IMR-90 (cell line): ENCODE measurements around the gene COPZ1. TPM values are rescaled to one million over a fixed set of nuclear protein-coding genes. Genes with fewer than 3 reads are reported as not detected.

Experiments
- ATAC-seq: fragments of 200-7000 bp; cut with Tn5 transposase; 2 replicates; pipeline ENCODE4 v1.9.1; 2020; ENCODE audit warnings: low read depth, mild to moderate bottlenecking, moderate library complexity
- BruUV-seq: library from RNA; stranded (reverse); fragments of 400-500 nt; replicated peaks from 2 replicates; lab custom pipeline; 2021; lab: Mats Ljungman, UMichigan
- CTCF ChIA-PET: fragments of 300-600 bp; formaldehyde crosslinking; extraction: SDS; loops from one replicate; lab custom pipeline; 2021; ENCODE audit warnings: antibody characterized with exemption; lab: Yijun Ruan, JAX
- POLR2A ChIA-PET: fragments of 300-600 bp; sonication (Branson Sonifier 250); formaldehyde crosslinking; loops from one replicate; lab custom pipeline; 2022; ENCODE audit warnings: antibody characterized with exemption; ENCODE audit not compliant: unreplicated experiment; lab: Charles Lee
- DNase-seq: peaks from one replicate; pipeline ENCODE4 v3.0.0; 2013
- H2AFZ ChIP-seq: replicated peaks from 2 replicates; pipeline ENCODE3; 2013; ENCODE audit warnings: low read length, mild to moderate bottlenecking; ENCODE audit not compliant: poor library complexity
- H2AK5ac ChIP-seq: 2 replicates; pipeline ENCODE4 v1.6.1; 2013; ENCODE audit warnings: low read depth, low read length, inconsistent platforms
- H2AK9ac ChIP-seq: replicated peaks from 2 replicates; pipeline ENCODE3; 2013; ENCODE audit warnings: mild to moderate bottlenecking, low read depth, low read length, moderate library complexity; ENCODE audit not compliant: poor library complexity
- H2BK120ac ChIP-seq: 2 replicates; pipeline ENCODE4 v1.6.1; 2013; ENCODE audit warnings: low read depth, low read length, inconsistent platforms
- H2BK15ac ChIP-seq: 3 replicates; pipeline ENCODE4 v1.6.1; 2013; ENCODE audit warnings: low read depth, low read length, inconsistent platforms
- H2BK20ac ChIP-seq: 2 replicates; pipeline ENCODE4 v1.6.1; 2013; ENCODE audit warnings: low read depth, mild to moderate bottlenecking, inconsistent platforms, low read length, moderate library complexity
- H2BK5ac ChIP-seq: 2 replicates; pipeline ENCODE4 v1.6.1; 2013; ENCODE audit warnings: mild to moderate bottlenecking, low read depth, low read length, inconsistent platforms; ENCODE audit not compliant: poor library complexity, severe bottlenecking
- H3K14ac ChIP-seq: replicated peaks from 2 replicates; pipeline ENCODE4 v1.6.1; 2013; ENCODE audit warnings: low read depth, low read length, inconsistent platforms
- H3K18ac ChIP-seq: 2 replicates; pipeline ENCODE4 v1.6.1; 2013; ENCODE audit warnings: low read depth, low read length, control low read depth
- H3K23ac ChIP-seq: 2 replicates; pipeline ENCODE4 v1.6.1; 2013; ENCODE audit warnings: low read depth, low read length, inconsistent platforms
- H3K27ac ChIP-seq: 2 replicates; pipeline ENCODE4 v1.5.1; 2013; ENCODE audit warnings: mild to moderate bottlenecking, control low read depth, low read length; ENCODE audit not compliant: insufficient read depth
- H3K27me3 ChIP-seq: 2 replicates; pipeline ENCODE4 v1.6.1; 2013; ENCODE audit warnings: low read length; ENCODE audit not compliant: control insufficient read depth, insufficient read depth
- H3K36me3 ChIP-seq: 2 replicates; pipeline ENCODE4 v1.6.1; 2013; ENCODE audit warnings: low read length, mixed read lengths; ENCODE audit not compliant: control insufficient read depth, insufficient read depth
- H3K4ac ChIP-seq: 2 replicates; pipeline ENCODE4 v1.6.1; 2013; ENCODE audit warnings: low read depth, low read length, inconsistent platforms
- H3K4me1 ChIP-seq: 2 replicates; pipeline ENCODE4 v1.6.1; 2013; ENCODE audit warnings: low read length, mixed read lengths; ENCODE audit not compliant: control insufficient read depth, insufficient read depth
- H3K4me2 ChIP-seq: 2 replicates; pipeline ENCODE4 v1.6.1; 2013; ENCODE audit warnings: low read depth, mild to moderate bottlenecking, control low read depth, low read length, moderate library complexity
- H3K4me3 ChIP-seq: 2 replicates; pipeline ENCODE4 v1.5.1; 2013; ENCODE audit warnings: low read depth, mild to moderate bottlenecking, control low read depth, low read length, moderate library complexity; ENCODE audit not compliant: insufficient read depth
- H3K56ac ChIP-seq: 2 replicates; pipeline ENCODE4 v1.6.1; 2013; ENCODE audit warnings: low read length, inconsistent platforms; ENCODE audit not compliant: insufficient read depth; ENCODE audit errors: extremely low read depth
- H3K79me1 ChIP-seq, 2 experiments: 2 replicates each; pipeline ENCODE4 v1.6.1; 2013; ENCODE audit warnings: low read length in 2 of 2, inconsistent platforms in 1 of 2, low read depth in 1 of 2
- H3K9ac ChIP-seq: 2 replicates; pipeline ENCODE4 v1.6.1; 2013; ENCODE audit warnings: low read depth, low read length, control low read depth
- H3K9me1 ChIP-seq: 2 replicates; pipeline ENCODE4 v1.6.1; 2013; ENCODE audit warnings: low read length, inconsistent platforms; ENCODE audit not compliant: insufficient read depth
- H3K9me3 ChIP-seq: 2 replicates; pipeline ENCODE4 v1.6.1; 2013; ENCODE audit warnings: low read length; ENCODE audit not compliant: control insufficient read depth, insufficient read depth
- H4K20me1 ChIP-seq: 2 replicates; pipeline ENCODE4 v1.6.1; 2013; ENCODE audit warnings: low read length, inconsistent platforms; ENCODE audit not compliant: insufficient read depth
- H4K5ac ChIP-seq: 2 replicates; pipeline ENCODE4 v1.6.1; 2013; ENCODE audit warnings: mild to moderate bottlenecking, low read depth, low read length, control low read depth
- H4K8ac ChIP-seq, 2 experiments: 2 replicates each; pipeline ENCODE4 v1.6.1; 2013; ENCODE audit warnings: low read depth in 2 of 2, low read length in 2 of 2, control low read depth in 1 of 2, inconsistent platforms in 1 of 2
- H4K91ac ChIP-seq: 2 replicates; pipeline ENCODE4 v1.6.1; 2013; ENCODE audit warnings: low read depth, low read length, inconsistent platforms; ENCODE audit not compliant: insufficient read depth
- BHLHE40 ChIP-seq: fragments of 150-350 bp; IDR thresholded peaks from 2 replicates; pipeline ENCODE4 v1.6.1; 2016; ENCODE audit warnings: mild to moderate bottlenecking, low read depth, low read length
- CEBPB ChIP-seq: IDR thresholded peaks from 2 replicates; pipeline ENCODE4 v1.6.1; 2012; ENCODE audit warnings: low read depth, low read length, improper control_type of control experiment
- CHD1 ChIP-seq: IDR thresholded peaks from 2 replicates; pipeline ENCODE4 v1.6.1; 2012; ENCODE audit warnings: low read depth, low read length, improper control_type of control experiment
- FOS ChIP-seq: fragments of 150-350 bp; IDR thresholded peaks from 2 replicates; pipeline ENCODE4 v1.6.1; 2016; ENCODE audit warnings: low read depth, low read length
- MAFK ChIP-seq: IDR thresholded peaks from 2 replicates; pipeline ENCODE4 v1.6.1; 2012; ENCODE audit warnings: low read depth, low read length, improper control_type of control experiment
- MAZ ChIP-seq: IDR thresholded peaks from 2 replicates; pipeline ENCODE4 v1.6.1; 2012; ENCODE audit warnings: low read depth, mild to moderate bottlenecking, low read length, improper control_type of control experiment, moderate library complexity, borderline replicate concordance
- MXI1 ChIP-seq: IDR thresholded peaks from 2 replicates; pipeline ENCODE4 v1.6.1; 2012; ENCODE audit warnings: low read depth, mild to moderate bottlenecking, low read length, moderate library complexity, borderline replicate concordance
- NFE2L2 ChIP-seq: fragments of 150-350 bp; IDR thresholded peaks from 2 replicates; pipeline ENCODE4 v1.6.1; 2016; ENCODE audit warnings: low read depth, mild to moderate bottlenecking, low read length
- POLR2A ChIP-seq: IDR thresholded peaks from 2 replicates; pipeline ENCODE4 v1.6.1; 2012; ENCODE audit warnings: mild to moderate bottlenecking, low read depth, low read length
- RAD21 ChIP-seq: IDR thresholded peaks from 2 replicates; pipeline ENCODE4 v1.6.1; 2012; ENCODE audit warnings: low read length, improper control_type of control experiment
- RCOR1 ChIP-seq: IDR thresholded peaks from 2 replicates; pipeline ENCODE4 v1.6.1; 2012; ENCODE audit warnings: mild to moderate bottlenecking, low read length, improper control_type of control experiment; ENCODE audit not compliant: insufficient replicate concordance
- RFX5 ChIP-seq: IDR thresholded peaks from 2 replicates; pipeline ENCODE4 v1.8.0; 2012; ENCODE audit warnings: low read depth, mild to moderate bottlenecking, low read length, moderate library complexity
- SMC3 ChIP-seq: fragments of 150-350 bp; IDR thresholded peaks from 2 replicates; pipeline ENCODE4 v1.6.1; 2016; ENCODE audit warnings: low read depth, mild to moderate bottlenecking, antibody characterized with exemption, low read length, moderate library complexity
- WGBS, 2 experiments: methylation state at CpG; one replicate each; pipeline versions ENCODE4 v1.1.5 to v1.1.7; 2013; ENCODE audit warnings: missing lambda C conversion rate in 2 of 2; ENCODE audit not compliant: insufficient read length in 1 of 2; ENCODE audit errors: extremely low coverage in 2 of 2; 5-methylcytosine and 5-hydroxymethylcytosine counted together
- dilution Hi-C: fragments of 300-500 bp; cut with HindIII; formaldehyde crosslinking; loops from one replicate; pipeline ENCODE4 v1.14.3; 2018; ENCODE audit warnings: low sequenced_read_pairs; ENCODE audit not compliant: unreplicated experiment
- in situ Hi-C: fragments of 300-500 bp; cut with MboI; formaldehyde crosslinking; loops from 3 replicates; pipeline ENCODE4 v1.14.3; 2019; ENCODE audit warnings: low sequenced_read_pairs, inconsistent platforms, mixed read lengths
- intact Hi-C: fragments of 100-400 bp; cut with micrococcal nuclease; formaldehyde crosslinking; loops from 2 replicates; pipeline ENCODE4 v1.10.0; 2022
- polyA plus RNA-seq, 3 experiments: library from polyadenylated mRNA; depleted of rRNA; stranded (reverse); fragments of >200 nt; gene quantifications; 2 replicates each; pipeline ENCODE4 v1.2.3, GENCODE V29; 2012; ENCODE audit warnings: low replicate concordance in 1 of 3
- total RNA-seq: library from RNA; depleted of rRNA; stranded (reverse); fragments of >200 nt; gene quantifications from 2 replicates; pipeline ENCODE4 v1.2.3, GENCODE V29; 2012
- TF ChIP-seq, protein P1 (sequence below): fragments of 150-350 bp; IDR thresholded peaks from 2 replicates; pipeline ENCODE4 v1.6.1; 2016; ENCODE audit warnings: low read depth, mild to moderate bottlenecking, low read length, moderate library complexity, borderline replicate concordance
- TF ChIP-seq, protein P2 (sequence below): conservative IDR thresholded peaks from 2 replicates; pipeline ENCODE4 v1.5.1; 2012; ENCODE audit warnings: mild to moderate bottlenecking, low read depth, low read length, improper control_type of control experiment
- TF ChIP-seq, protein P3 (sequence below): fragments of 150-350 bp; IDR thresholded peaks from 2 replicates; pipeline ENCODE4 v1.6.1; 2017; ENCODE audit warnings: mild to moderate bottlenecking, antibody characterized with exemption, low read length, low read depth

COPZ1 gene
- total and polyA plus RNA-seq, 2 of the 4 experiments (the other 2 are of a cell fraction): 187 to 382 TPM

DNA sequence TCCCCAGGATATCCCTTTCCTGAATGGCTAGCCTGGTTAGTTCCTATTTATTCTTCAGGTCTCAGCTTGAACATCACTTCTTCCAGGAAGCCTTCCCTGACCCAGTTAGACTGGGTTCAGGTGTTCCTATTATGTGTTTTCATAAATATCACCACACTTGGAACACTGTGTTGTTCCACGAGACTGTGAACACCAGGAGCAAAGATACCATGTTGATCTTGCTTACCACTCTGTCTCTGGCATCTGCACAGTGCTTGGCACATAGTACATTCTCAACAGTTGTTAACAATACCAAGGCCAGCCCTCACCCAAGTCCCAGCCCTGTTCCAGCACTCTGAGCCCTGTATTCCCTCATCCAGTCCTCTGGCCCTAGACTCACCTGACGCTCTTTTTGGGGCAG is 73.3 kb downstream of the COPZ1 start:
- Histone ChIP-seq H2BK20ac (no peak overlapping the region), H2AFZ (peak overlapping the region; percentile 41), H3K4me1 (no peaks in the 10 kb centered on the region), H4K91ac (no peak overlapping the region), H3K56ac (no peak overlapping the region), H3K9me3 (no peaks in the 10 kb centered on the region), H3K27me3 (no peaks in the 10 kb centered on the region), H3K23ac (no peak overlapping the region), H3K18ac (no peak overlapping the region), H2BK120ac (no peak overlapping the region), H4K8ac (no peak overlapping the region), H3K9me1 (no peaks in the 10 kb centered on the region), H3K36me3 (peaks cover 81% of the 10 kb centered on the region), H2AK5ac (no peak overlapping the region), H4K20me1 (peaks cover 65% of the 10 kb centered on the region), H3K9ac (no peak overlapping the region), H4K5ac (no peak overlapping the region), H2AK9ac (no peak overlapping the region), H3K14ac (no peak overlapping the region), H3K27ac (no peak overlapping the region), H3K79me1 (peaks cover 21 to 53% of the 10 kb centered on the region in 2 experiments; a peak in 3 of 4 replicates), H2BK5ac (no peak overlapping the region), H2BK15ac (no peak overlapping the region), H3K4me2 (no peak overlapping the region), H3K4me3 (no peak overlapping the region), H3K4ac (no peak overlapping the region)
- 100% methylated on average over 1 of the region's 2 CpGs; no CpG with 5 or more reads in 1 of the 2 experiments for WGBS, 2 experiments
- CTCF ChIA-PET: interaction anchor here (1.1 to 5.0 kb wide), 4 partner anchors 11 to 48 kb away, joined by 3 to 77 read pairs (median 17); no protein-coding TSS in a partner anchor
- TF ChIP-seq MXI1: no peak
- no peak for TF ChIP-seq MAZ
- no peak for TF ChIP-seq CHD1
- TF ChIP-seq NFE2L2: no peak
- no peak for TF ChIP-seq BHLHE40
- TF ChIP-seq, protein P1, sequence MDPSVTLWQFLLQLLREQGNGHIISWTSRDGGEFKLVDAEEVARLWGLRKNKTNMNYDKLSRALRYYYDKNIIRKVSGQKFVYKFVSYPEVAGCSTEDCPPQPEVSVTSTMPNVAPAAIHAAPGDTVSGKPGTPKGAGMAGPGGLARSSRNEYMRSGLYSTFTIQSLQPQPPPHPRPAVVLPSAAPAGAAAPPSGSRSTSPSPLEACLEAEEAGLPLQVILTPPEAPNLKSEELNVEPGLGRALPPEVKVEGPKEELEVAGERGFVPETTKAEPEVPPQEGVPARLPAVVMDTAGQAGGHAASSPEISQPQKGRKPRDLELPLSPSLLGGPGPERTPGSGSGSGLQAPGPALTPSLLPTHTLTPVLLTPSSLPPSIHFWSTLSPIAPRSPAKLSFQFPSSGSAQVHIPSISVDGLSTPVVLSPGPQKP: no peak
- TF ChIP-seq, protein P2, sequence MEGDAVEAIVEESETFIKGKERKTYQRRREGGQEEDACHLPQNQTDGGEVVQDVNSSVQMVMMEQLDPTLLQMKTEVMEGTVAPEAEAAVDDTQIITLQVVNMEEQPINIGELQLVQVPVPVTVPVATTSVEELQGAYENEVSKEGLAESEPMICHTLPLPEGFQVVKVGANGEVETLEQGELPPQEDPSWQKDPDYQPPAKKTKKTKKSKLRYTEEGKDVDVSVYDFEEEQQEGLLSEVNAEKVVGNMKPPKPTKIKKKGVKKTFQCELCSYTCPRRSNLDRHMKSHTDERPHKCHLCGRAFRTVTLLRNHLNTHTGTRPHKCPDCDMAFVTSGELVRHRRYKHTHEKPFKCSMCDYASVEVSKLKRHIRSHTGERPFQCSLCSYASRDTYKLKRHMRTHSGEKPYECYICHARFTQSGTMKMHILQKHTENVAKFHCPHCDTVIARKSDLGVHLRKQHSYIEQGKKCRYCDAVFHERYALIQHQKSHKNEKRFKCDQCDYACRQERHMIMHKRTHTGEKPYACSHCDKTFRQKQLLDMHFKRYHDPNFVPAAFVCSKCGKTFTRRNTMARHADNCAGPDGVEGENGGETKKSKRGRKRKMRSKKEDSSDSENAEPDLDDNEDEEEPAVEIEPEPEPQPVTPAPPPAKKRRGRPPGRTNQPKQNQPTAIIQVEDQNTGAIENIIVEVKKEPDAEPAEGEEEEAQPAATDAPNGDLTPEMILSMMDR: no peak
- TF ChIP-seq RCOR1: no peak
- no peak for TF ChIP-seq MAFK
- TF ChIP-seq SMC3: no peak
- TF ChIP-seq FOS: no peak
- TF ChIP-seq CEBPB: no peak
- TF ChIP-seq RFX5: no peak
- TF ChIP-seq, protein P3, sequence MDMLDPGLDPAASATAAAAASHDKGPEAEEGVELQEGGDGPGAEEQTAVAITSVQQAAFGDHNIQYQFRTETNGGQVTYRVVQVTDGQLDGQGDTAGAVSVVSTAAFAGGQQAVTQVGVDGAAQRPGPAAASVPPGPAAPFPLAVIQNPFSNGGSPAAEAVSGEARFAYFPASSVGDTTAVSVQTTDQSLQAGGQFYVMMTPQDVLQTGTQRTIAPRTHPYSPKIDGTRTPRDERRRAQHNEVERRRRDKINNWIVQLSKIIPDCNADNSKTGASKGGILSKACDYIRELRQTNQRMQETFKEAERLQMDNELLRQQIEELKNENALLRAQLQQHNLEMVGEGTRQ: no peak
- TF ChIP-seq POLR2A: no peak
- TF ChIP-seq RAD21: no peak
- no TSS peak for BruUV-seq
- in situ Hi-C loops: loop anchor here (5.0 kb wide), 1 partner anchor 44 kb away; no protein-coding TSS in a partner anchor
- POLR2A ChIA-PET: no interaction called here
- intact Hi-C loops: no loop called here
- ATAC-seq (no peak), DNase-seq (no peak)
- dilution Hi-C loops: no loop called here
